Brain microvascular endothelial cell (primary cell): ENCODE data around the gene DBP.

Source experiments
- DNase-seq: peaks from one replicate; pipeline ENCODE4 v3.0.0-alpha.2; 2020
- H3K27ac ChIP-seq: fragments of 250-450 bp; sonication (Bioruptor Pico); 2 replicates; pipeline ENCODE4 v1.5.1; 2020; ENCODE audit warnings: mild to moderate bottlenecking, moderate library complexity
- H3K27me3 ChIP-seq: fragments of 250-450 bp; sonication (Bioruptor Pico); replicated peaks from 2 replicates; pipeline ENCODE4 v1.5.1; 2020; ENCODE audit warnings: mild to moderate bottlenecking
- H3K36me3 ChIP-seq: fragments of 250-450 bp; sonication (Bioruptor Pico); replicated peaks from 2 replicates; pipeline ENCODE4 v1.5.1; 2020; ENCODE audit warnings: mild to moderate bottlenecking
- H3K4me3 ChIP-seq: 2 replicates; pipeline ENCODE4 v1.5.1; 2011; ENCODE audit warnings: low read depth, mild to moderate bottlenecking, control low read depth, low read length, moderate library complexity
- CTCF ChIP-seq: IDR thresholded peaks from 2 replicates; pipeline ENCODE4 v1.5.1; 2011; ENCODE audit warnings: low read depth, mild to moderate bottlenecking, moderate library complexity, low read length, control low read depth, inconsistent platforms; ENCODE audit errors: missing control alignments
- in situ Hi-C: cut with HindIII; loops from 2 replicates; pipeline ENCODE4 v1.10.0; 2017; ENCODE audit warnings: low sequenced_read_pairs, low pct_ligation_motif_present

Gene DBP

GRCh38 chr19:48617146-48617937 is 19.8 kb downstream of the DBP start:
- in situ Hi-C loops, result no loop called here
- no peak for TF ChIP-seq CTCF
- H3K27me3 ChIP-seq, result no peaks in the 10 kb centered on the region
- H3K36me3 ChIP-seq, result peaks cover 32% of the 10 kb centered on the region
- H3K4me3 ChIP-seq, result peak overlapping the region; percentile 98
- H3K27ac ChIP-seq, result peak overlapping the region; percentile 72
- no peak for DNase-seq

- no peak for TF ChIP-seq CTCF
- no peak overlapping the region for H3K27ac ChIP-seq
- H3K27me3 ChIP-seq, result no peaks in the 10 kb centered on the region
- peaks cover 32% of the 10 kb centered on the region for H3K36me3 ChIP-seq
- DNase-seq, result no peak
- peak overlapping the region; percentile 98 for H3K4me3 ChIP-seq
- in situ Hi-C loops, result no loop called here
These were observed 20.6 kb downstream of the DBP start for GRCh38 chr19:48616491-48617056.

GRCh38 chr19:48616041-48616436 is 21.1 kb downstream of the DBP start:
- H3K27me3 ChIP-seq, result no peaks in the 10 kb centered on the region
- H3K36me3 ChIP-seq, result peaks cover 32% of the 10 kb centered on the region
- in situ Hi-C loops, result no loop called here
- no peak for TF ChIP-seq CTCF
- no peak overlapping the region for H3K27ac ChIP-seq
- DNase-seq, result no peak
- H3K4me3 ChIP-seq, result no peak overlapping the region

- TF ChIP-seq CTCF, result no peak
- no peak overlapping the region for H3K4me3 ChIP-seq
- H3K27ac ChIP-seq, result no peak overlapping the region
- H3K36me3 ChIP-seq, result peaks cover 32% of the 10 kb centered on the region
- DNase-seq, result no peak
- in situ Hi-C loops, result no loop called here
- no peaks in the 10 kb centered on the region for H3K27me3 ChIP-seq
These were observed 21.7 kb downstream of the DBP start for GRCh38 chr19:48615231-48616040.

- TF ChIP-seq CTCF, result no peak
- in situ Hi-C loops, result no loop called here
- no peak for DNase-seq
- no peak within 1 kb of the TSS for H3K4me3 ChIP-seq
- H3K27ac ChIP-seq, result no peak within 1 kb of the TSS
- no peaks in the 10 kb centered on the region for H3K27me3 ChIP-seq
- peaks cover 32% of the 10 kb centered on the region for H3K36me3 ChIP-seq
These were observed 22.5 kb downstream of the DBP start, which contains the start of gene FAM83E for GRCh38 chr19:48614436-48615230. Gene FAM83E (minus strand): TSS chr19:48615076. CDS start chr19:48613372, 1,704 bp downstream.
